ENCODE data around the gene TEX14.

- no peak for TF ChIP-seq POLR2AphosphoS5 (IDR thresholded peaks at IDR 0.05; ENCODE audit: low read depth)
- TF ChIP-seq CTCF (IDR thresholded peaks at IDR 0.05; ENCODE audit: insufficient read depth, low read length) = no peak
- TF ChIP-seq SPI1 (IDR thresholded peaks at IDR 0.05; ENCODE audit: borderline replicate concordance, low read depth) = peak; percentile 48; the same call in 1 of the 2 replicates
Observed at GRCh38 chr17:58517928-58518609, 173.8 kb downstream of the TEX14 start.
